ENCODE data around the gene MUC21. TPM values are rescaled to one million over a fixed set of nuclear protein-coding genes. Genes with fewer than 3 reads are reported as not detected.
A peak's percentile ranks its signal among the peaks of the same experiment; 100 is the strongest.
"Not testable (repeated sequence)": the region's sequence is repeated elsewhere in the genome, so short reads cannot be mapped to it uniquely, and the experiment has no call there.

MUC21 gene
- polyA plus RNA-seq, 12 donors = not detected

DNA sequence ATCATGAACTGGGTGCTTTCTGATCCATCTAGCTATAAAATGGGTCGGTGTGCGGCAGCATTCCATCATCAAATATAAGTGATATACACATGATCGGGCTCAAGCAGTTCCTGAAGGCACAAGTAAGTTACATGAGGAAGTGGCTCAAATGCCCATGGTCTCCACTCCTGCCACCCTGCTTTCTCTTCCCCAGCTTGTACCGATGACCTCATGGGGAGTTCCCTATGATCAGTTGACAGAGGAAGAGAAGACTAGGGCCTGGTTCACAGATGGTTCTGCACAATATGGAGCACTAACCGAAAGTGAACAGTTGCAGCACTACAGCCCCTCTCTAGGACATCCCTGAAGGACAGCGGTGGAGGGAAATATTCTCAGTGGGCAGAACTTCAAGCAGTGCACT, 14.3 kb upstream of the MUC21 start:
- DNase-seq = not testable (repeated sequence)

DNA sequence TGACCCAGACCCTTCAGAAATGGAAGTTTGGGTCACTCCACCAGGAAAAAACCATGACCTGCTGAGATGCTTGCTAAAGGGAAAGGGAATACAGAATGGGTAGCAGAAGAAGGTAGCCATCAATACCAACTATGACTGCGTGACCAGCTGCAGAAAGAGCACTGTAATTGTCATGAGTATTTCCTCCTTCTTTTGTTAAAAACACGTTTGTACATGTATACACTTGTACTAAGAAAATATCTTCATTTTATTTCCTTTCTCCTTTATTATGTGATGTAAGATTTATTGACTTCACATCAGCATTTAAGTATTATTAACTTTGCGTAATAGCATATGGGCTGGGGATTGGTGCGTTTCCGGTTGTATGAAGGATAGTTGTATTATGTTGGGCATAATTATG, 12.6 kb upstream of the MUC21 start:
- DNase-seq = no peak

DNA sequence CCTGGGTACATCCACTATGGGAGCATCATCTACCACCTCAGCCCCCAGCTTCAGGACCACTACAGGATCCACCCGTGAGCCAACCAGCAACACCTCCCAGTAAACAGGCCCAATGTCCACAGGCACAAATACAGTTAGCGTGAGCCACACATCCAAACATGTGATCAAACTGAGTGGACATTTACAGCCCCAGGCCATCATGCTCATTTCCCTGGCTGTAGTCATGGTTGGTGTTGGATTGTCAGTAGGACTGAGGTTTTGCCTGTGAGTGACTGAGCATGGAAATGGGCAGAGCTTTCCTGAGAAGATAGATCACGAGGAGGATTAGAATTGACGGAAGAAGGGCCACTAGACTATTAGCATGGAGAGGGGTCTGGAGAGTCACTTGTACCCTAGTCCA, 10.7 kb upstream of the MUC21 start:
- no peak for DNase-seq

DNA sequence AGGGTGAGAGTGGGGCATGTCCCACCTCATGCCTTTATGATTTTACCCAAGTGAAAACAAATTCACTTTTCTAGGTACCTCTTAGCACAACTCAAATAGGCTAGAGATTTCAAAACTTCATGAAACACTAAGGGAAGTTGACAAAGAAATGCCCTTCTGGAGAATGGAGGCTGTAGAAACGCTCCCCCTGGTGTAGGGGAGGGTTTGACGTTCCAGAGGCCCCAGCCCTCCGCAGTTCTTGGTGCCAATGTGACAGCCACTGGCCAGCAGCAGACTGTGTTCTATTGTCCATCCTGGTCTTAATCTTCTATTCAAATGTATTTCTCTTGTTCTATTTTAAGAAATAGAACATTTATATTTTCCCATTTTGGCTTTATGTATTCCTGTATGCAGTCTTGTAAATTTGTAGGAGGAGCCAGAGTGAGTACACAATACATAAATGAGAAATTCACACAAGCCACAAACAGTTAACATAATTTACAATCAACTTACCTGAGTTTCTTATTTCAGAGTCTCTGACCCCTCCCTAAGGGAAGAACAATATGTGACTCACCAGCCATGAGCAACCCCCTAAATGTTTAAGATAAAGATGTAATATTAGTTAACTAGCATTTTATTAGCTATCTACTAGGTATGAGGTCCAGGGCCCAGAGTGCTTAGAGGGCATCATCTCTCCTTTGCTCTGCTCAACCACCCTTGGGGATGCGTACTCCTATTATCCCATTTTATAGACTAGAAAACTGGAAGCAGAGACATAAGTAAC, 8.8 kb upstream of the MUC21 start:
- DNase-seq = no peak

DNA sequence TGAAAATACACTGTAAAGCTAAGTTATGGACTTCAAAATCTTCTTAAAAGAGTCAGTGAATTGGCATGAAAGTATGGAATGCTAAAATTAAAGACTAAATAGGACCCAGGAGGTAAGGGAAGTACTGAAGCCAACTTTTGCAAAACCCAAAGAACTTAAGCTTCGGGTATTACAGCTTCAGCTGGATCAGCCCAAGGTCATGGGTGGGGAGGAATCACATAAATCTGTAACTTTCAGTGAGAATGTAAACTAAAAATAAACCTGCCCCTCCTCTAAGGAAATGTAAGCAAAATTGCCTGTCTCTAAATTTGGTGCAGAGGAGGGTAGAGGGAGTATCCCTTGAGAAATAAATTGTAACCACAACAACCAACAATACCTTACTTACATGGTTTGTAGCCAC, 4.4 kb upstream of the MUC21 start:
- no peak for DNase-seq

DNA sequence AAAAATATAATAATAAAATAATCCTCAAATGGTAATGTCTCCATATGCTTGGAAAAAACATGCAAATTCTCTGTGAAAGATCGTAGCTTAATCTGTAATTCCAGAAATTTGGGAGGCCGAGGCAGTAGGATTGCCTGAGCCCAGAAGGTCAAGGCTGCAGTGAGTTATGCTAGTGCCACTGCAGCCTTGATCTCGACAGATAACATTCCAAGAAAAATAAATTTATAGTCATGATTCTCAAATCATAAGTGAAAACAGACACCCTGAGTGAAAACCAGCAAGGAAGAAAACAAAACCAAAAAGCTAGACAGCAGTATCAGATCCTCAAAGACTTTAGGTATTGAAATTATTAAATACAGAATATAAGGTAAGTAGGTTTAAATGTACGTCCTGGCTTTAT, 3.8 kb upstream of the MUC21 start:
- DNase-seq = no peak

DNA sequence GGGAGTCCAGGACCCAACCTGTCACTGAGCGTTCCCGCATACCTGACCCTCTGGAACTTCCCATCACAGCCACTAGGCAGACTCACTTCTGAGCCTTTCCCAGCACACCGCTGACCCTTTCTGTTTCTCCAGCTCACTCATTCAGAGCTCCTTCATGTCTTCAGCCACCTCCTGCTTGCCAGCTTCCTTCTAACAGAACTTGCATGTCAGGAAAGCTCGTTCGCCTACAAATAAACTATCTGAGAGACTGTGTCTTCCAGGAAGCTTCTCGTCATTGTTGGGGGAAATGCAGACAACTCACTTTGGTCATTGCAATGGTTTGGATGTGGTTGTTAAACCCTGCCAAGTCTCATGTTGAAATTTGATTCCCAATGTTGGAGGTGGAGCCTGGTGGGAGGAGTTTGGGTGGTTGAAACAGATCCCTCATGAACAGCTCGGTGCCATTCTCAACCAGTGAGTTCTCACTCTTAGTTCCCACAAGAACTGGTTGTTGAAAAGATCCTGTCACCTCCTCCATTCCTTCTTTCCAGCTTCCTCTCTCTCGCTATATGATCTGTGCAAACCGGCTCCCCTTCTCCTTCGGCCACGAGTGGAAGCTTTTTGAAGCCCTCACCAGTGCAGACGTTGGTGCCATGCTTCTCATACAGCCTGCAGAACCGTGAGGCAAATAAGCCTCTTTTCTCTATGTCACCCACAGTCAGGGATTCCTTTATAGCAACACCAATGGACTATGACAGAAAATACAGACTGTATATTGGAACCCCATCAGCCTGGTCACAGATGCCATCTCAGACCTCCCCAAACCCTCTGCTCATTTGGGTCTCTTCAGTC, 1.4 kb upstream of the MUC21 start:
- DNase-seq = peak; percentile 34

DNA sequence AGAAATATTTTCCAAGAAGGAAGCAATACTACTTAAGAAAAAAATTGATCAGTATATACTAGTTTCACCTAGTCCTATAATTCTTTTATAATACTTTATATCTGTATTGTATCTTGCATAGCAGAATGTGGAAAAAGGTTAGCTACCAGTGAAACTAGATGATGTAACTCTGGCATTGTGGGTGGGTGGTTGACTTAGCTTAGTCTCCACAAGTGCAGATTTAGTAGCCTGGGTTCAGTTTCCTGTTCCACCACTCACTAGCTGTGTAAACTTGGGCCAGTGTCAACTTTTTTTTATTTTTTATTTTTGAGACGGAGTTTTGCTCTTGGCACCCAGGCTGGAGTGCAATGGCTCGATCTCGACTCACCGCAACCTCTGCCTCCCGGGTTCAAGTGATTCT, 2.0 kb downstream of the MUC21 start:
- DNase-seq = no peak

DNA sequence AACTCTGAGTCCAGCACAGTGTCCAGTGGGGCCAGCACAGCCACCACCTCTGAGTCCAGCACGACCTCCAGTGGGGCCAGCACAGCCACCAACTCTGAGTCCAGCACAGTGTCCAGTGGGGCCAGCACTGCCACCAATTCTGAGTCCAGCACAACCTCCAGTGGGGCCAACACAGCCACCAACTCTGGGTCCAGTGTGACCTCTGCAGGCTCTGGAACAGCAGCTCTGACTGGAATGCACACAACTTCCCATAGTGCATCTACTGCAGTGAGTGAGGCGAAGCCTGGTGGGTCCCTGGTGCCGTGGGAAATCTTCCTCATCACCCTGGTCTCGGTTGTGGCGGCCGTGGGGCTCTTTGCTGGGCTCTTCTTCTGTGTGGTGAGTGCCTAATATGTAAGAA, 3.8 kb downstream of the MUC21 start:
- DNase-seq = no peak

DNA sequence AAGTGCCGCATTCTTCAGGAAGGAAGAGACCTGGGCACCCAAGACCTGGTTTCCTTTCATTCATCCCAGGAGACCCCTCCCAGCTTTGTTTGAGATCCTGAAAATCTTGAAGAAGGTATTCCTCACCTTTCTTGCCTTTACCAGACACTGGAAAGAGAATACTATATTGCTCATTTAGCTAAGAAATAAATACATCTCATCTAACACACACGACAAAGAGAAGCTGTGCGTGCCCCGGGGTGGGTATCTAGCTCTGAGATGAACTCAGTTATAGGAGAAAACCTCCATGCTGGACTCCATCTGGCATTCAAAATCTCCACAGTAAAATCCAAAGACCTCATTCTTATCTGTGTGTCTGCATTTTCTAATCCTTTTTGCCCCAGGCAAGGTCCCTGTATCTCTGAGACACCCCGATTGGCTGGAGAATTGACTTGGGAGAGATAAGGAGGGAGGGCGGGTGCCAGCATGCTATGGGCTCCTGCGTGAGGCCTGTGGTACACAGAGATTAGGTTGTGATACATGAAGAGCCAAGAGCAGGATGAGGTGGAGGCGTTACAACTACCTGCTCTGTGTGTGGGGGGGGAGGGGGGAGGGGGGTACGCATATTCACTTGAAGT, 4.8 kb downstream of the MUC21 start:
- DNase-seq = no peak

DNA sequence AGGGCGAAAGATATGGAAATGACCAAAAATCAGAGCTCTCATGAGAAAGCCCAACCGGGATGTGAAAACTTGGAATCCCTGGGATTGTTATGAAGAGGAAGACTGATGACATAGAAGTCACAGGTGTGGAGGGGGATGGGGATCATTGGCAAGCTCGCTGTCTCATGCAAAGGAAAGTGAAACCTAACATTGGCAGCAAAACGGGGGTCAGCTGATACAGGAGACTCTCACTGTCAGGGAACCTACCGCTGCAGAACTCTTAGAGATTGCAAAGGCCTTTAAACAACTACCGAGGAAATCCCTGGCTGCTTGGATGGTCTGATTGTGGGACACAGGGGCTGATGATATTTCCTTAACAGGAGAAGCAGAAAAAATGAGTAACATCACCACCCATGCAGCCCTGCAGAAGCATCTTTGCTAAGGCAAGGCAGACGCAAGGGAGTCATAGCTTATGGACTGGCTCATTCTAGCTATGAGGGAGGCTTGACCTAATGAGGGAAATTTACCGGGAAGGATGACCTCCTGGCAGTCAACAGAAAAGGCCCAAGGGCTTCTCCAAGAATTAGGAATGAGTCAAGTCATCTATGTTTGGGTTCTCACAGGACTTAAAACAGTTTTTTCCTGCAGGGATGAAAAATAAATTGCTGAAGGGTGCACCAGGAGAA, 7.0 kb downstream of the MUC21 start:
- DNase-seq = peak; percentile 6

DNA sequence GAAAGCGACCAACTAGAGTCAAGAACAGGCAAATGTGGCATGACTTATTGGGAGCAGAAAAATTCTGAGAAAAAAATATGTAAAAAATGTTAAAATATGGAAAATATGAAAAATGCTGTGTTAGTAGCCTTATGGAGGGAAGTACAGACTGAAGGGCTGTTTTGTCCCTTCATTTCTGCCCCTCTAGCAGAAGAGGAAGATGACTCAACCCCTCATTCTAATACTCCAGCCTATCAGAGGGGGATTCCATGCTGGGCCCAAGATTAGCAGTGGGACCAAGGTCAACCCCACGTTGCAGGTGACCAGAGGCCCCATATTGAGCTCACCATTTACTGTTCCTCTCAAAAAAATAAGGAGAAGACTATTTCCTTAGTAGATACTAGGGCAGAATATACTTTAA, 8.4 kb downstream of the MUC21 start:
- no peak for DNase-seq

DNA sequence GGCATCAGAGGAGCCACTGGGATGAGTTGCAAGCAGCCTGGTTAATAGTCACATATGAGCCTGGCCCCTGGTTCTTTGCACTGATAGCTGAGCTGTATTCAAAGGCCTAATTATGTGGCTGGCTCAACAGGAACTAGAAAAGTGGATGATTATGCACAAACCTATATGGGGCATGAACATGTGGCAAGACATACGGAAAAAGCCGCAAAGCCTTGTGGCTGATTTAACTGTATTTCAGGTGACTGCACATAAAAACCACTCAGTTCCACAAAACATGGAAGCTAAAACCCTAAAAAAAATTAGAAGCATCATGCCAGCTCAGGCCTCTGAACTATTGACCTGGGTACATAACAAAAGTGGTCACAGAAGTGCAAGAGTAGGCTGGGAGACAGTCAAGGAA, 13.8 kb downstream of the MUC21 start:
- no peak for DNase-seq

DNA sequence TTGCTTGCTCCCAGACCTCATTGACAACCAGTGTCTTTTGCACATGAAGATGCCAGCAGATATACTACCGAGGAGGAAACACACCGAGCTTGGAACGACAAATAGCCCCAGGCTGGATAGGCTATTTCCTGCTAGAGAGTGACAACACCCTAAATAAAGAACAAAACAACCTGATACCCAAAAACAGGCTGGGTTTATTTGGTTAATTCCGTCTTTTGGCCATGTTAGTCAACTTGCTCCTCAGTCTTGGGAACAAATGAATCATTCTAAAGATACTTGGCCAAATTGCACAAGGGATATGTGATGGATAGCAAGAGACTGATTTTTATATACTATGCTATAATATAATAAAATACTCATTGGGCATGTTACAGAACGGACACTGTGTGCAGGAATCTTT, 15.3 kb downstream of the MUC21 start:
- no peak for DNase-seq

DNA sequence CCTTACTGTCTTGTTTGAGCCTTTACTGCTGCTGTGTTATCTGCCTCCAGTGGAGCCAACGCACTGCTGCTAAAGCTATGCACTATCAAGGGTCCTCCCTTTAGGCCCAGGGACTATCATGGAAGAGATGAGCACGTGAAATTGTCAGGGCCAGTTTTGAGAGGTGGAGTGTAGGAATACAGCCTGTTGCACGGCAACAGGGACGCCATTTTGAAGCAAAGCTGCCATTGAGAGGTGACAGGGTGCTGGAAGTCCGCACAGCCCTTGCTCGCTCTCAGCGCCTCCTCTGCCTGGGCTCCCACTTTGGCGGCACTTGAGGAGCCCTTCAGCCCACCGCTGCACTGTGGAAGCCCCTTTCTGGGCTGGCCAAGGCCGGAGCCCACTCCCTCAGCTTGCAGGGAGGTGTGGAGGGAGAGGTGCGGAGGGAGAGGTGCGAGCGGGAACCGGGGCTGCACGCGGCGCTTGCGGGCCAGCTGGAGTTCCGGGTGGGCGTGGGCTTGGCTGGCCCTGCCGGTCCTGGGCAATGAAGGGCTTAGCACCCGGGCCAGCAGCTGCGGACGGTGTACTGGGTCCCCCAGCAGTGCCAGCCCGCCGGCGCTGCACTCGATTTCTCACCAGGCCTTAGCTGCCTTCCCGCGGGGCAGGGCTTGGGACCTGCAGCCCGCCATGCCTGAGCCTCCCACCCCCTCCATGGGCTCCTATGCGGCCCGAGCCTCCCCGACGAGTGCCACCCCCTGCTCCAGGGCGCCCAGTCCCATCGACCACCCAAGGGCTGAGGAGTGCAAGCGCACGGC, 16.7 kb downstream of the MUC21 start:
- not testable (repeated sequence) for DNase-seq

DNA sequence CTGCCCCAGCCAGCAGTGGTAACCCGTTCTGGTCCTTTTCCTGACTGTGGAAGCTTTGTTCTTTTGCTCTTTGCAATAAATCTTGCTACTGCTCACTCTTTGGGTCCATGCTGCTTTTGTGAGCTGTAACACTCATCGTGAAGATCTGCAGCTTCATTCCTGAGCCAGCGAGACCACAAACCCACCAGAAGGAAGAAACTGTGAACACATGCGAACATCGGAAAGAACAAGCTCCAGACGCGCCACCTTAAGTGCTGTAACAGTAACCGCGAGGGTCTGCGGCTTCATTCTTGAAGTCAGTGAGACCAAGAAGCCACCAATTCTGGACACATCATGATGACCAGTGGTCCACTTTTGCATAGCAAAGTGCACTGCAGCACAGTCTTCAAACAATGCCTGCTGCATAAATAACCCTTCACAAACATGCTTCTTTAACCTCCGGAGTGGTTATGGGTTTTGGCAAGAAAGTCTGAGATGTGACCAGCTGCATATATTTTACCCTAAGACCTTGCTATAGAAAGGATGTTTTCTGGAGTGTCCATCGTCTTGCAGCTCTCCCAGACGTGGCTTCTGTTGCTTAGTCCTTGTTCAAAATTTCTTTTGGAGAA, 17.9 kb downstream of the MUC21 start:
- DNase-seq = no peak

DNA sequence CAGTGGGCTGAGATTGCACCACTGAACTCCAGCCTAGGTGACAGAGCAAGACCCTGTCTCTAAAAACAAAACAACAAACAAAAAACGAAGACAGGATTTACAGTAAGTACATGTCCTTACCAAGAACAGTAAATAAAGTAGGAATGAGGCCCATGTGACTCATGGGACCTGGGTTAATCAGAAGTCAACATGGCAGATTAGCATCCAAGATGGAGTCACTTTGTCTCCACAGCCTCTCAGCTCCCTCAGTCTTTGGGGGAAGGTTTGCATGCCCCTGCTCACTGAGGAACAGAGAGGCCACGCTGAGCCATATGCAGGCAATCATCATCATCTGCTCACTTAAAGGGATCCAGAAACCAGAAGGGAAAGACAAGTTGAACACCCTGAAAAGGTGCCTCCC, 19.0 kb downstream of the MUC21 start:
- DNase-seq = no peak

DNA sequence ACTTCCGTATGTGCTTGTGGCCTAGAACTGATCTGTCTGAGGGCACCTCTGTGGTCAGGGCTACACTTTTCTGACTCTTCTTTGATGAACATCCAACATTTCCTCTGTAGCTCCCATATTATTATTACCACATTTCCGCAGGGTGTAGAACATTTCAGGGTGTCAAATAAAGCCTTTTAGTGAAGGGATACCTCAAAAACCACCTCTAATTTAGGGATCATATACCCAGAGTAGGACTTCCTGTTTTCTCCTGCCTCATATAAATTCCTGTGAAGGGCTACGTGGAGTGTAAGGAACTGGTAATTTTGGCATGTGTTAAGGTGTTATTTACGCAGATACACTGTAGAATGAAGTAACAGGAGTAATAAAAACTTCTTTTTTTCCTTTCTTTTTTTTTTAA, 21.3 kb downstream of the MUC21 start:
- no peak for DNase-seq

DNA sequence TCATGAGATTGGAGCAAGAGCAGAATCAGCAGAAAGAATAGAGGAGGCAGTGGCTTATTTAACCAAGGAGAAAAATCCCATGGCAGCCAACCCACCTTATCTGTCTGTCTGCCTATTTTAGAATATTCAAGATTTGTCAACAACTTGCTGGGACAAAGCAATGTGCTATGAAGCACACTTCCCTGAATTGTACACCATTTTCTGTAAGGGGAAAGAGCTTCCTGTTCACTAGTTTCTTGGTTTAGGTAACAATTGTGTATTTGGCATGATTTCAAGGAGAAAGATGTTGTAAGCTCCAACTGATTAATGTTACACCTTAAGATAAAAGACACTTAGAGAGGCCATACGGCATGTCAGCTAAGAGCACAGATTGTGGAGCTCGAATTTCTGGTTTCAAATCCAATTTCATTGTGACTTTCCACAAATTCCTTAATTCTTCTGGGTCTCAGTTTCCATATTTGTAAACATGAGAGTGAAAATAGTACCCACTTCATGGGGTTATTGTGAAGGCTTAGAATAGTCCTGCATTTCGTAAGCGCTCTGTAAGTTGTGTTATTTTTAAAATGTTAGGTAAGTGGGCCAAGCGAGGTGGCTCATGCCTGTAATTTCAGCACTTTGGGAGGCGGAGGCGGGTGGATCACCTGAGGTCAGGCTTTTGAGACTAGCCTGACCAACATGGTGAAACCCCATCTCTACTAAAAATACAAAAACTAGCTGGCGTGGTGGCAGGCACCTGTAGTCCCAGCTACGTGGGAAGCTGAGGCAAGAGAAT, 21.9 kb downstream of the MUC21 start:
- no peak for DNase-seq

DNA sequence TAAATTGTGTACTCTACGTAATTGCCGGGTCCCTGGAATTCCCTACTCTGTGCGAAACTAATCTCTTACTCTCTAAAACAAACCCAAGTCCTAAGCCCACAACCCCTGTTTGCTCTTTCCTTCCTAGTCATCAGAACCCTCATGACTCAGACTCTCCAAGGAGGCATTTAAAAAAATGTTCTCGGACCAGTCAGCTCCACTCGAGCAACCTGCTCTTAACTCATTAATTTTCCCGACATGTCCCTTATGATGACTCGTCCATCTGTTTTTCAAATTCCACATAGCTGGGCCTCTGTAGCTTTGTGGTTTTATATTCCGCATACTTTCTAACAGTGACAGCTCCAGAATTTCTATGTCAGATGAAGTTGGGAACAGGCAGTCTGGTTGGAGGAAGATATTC, 24.2 kb downstream of the MUC21 start:
- peak; percentile 23 for DNase-seq
